OCI-LY1 (cell line): ENCODE results near the gene MMP25.

Experiments
- EZH2 ChIP-seq: fragments of 200-600 bp; sonication (generic), shearing (Covaris generic); IDR thresholded peaks from 2 replicates; pipeline ENCODE4 v1.8.0; 2017; ENCODE audit warnings: borderline replicate concordance, mixed run types, mild to moderate bottlenecking, antibody characterized with exemption, low read length, moderate library complexity, mixed read lengths
- TF ChIP-seq, protein P1 (sequence below): fragments of 200-600 bp; sonication (generic), shearing (Covaris generic); IDR thresholded peaks from 2 replicates; pipeline ENCODE4 v1.5.1; 2017; ENCODE audit warnings: mild to moderate bottlenecking, antibody characterized with exemption, low read length, moderate library complexity, mixed read lengths

DNA sequence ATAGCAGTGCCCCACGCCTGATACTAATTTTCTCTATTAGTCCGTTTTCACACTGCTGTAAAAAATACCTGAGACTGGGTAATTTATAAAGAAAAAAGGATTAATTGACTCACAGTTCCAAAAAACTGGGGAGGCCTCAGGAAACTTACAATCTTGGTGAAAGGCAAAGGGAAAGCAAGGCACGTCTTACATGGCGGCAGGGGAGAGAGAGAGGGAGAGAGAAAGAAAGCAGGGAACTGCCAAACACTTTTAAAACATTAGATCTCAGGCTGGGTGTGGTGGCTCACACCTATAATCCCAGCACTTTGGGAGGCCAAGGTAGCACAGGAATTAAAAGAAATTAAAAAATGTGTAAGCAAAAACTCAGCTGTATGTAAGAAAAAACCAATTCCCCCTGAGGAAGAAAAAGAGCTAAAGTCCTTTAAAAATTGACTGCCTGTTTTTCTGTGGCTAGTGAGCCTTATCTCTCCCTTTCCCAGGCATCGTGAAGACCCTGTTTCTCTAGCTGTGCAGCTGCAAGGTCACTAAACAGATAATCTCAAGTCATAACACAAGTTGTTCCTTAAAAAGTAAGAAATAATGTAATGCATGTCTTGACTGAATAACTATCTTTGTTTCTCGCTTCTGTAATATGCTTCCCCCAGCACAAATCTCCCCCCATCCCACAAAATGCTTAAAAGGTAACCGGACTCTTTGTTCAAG lies 38.8 kb downstream of the MMP25 start:
- TF ChIP-seq, protein P1, sequence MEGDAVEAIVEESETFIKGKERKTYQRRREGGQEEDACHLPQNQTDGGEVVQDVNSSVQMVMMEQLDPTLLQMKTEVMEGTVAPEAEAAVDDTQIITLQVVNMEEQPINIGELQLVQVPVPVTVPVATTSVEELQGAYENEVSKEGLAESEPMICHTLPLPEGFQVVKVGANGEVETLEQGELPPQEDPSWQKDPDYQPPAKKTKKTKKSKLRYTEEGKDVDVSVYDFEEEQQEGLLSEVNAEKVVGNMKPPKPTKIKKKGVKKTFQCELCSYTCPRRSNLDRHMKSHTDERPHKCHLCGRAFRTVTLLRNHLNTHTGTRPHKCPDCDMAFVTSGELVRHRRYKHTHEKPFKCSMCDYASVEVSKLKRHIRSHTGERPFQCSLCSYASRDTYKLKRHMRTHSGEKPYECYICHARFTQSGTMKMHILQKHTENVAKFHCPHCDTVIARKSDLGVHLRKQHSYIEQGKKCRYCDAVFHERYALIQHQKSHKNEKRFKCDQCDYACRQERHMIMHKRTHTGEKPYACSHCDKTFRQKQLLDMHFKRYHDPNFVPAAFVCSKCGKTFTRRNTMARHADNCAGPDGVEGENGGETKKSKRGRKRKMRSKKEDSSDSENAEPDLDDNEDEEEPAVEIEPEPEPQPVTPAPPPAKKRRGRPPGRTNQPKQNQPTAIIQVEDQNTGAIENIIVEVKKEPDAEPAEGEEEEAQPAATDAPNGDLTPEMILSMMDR: no peak
- no peak for TF ChIP-seq EZH2
